Measurements from ENCODE around the gene MRGPRF.
"Not testable (repeated sequence)": the region's sequence is repeated elsewhere in the genome, so short reads cannot be mapped to it uniquely, and the experiment has no call there.

MRGPRF gene

DNA sequence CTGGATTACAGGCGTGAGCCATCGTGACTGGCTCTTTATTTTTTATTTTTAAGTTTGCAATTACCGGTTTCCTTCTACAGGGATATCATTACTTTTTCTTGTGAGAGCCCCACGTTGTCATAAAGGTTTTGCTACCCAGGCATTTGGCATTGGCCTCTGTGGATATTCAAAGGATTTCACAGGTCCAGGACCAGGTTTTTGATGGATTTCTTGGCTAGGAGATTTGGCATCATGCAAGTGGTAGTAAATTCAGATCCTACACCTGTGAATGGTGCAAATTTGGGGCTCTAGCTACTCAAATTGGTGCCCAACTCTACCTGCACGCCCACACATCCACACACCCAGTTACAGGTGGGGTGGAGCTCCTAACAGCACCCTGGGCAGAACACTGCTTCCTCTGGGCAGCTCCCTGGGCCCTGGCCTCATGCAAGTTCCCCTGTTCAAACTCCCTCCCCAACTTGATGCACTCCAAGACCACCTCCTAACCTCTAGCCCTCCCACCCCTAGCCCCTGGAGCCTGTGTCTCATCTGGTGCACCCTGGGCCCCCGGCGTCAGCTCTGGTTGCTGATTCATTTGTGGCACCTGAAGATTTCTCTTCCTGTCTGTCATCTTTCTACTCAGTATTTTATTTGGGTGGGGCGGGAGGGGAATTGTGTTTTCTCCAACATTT is 23.0 kb downstream of the MRGPRF start:
- no peak for DNase-seq (ENCODE audit: low read depth in 2 of 2, low spot score in 1 of 2)

DNA sequence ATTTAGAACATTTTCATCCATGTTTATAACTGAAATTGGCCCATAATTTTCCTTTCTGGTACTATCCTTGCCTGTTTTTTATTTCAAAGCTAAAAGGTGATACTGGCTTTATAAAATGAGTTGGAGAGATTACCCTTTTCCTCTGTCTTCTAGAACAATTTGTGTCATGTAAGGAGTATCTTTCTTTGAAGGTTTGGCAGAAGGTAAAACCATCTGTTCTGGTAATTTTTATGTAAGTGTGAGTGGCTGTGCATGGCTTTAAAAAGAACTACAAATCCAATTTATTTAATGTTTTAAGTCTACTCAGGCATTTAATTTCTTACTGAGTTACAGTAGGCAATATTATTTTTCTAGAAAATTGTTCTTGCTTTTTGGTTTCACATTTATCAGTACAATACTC is 24.6 kb downstream of the MRGPRF start:
- DNase-seq (ENCODE audit: low read depth in 2 of 2, low spot score in 1 of 2), result no peak

DNA sequence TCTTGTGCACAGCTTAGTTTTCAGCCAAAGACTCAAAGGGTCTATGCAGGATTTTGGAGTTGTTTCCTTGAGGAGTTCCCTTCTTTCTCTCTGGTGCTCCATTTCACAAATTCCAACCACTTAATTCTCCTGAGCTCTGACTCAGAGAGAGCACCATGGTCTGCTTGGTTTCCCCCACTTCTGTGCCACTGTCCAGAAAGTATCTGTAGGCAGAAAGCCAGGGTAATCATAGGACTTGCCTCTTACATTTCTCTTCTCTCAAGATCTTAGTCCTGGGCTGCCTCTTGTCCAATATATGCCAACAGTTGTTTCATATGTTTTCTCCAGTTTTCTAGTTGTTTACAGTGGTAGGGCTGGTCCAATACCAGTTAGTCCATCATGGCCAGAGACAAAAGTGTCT is 25.8 kb downstream of the MRGPRF start:
- no peak for DNase-seq (ENCODE audit: low read depth in 2 of 2, low spot score in 1 of 2)

DNA sequence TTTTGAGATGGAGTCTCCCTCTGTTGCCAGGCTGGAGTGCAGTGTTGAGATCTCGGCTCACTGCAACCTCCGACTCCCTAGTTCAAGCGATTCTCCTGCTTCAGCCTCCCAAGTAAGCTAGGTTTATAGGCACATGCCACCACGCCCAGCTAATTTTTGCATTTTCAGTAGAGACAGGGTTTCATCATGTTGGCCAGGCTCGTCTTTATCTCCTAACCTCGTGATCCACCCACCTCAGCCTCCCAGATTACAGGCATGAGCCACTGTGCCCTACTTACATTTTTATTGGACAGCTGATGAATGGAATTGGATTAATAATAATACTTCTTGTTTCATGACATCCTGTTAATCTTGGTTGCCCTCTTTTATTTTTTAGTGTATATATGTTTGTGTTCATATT is 29.2 kb downstream of the MRGPRF start:
- no peak for DNase-seq (ENCODE audit: low read depth in 2 of 2, low spot score in 1 of 2)

DNA sequence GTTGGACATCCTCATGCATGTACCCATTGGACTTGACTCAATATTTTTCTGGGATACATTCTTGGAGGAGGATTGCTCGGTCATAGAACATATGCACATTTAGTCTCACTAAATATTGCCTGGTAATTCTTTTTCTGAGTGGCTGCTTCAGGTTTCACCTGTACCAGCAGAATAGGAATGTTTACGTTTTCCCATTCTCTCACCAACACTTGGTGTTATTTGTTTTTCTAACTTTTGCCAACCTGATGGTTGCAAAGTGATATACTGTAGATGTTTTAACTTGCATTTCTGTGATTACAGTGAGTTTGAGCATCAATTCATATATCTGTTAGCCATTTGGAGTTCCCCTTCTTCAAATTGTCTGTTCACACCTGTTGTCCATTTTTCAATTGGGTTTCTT is 30.9 kb downstream of the MRGPRF start:
- DNase-seq (ENCODE audit: low read depth in 2 of 2, low spot score in 1 of 2), result no peak

DNA sequence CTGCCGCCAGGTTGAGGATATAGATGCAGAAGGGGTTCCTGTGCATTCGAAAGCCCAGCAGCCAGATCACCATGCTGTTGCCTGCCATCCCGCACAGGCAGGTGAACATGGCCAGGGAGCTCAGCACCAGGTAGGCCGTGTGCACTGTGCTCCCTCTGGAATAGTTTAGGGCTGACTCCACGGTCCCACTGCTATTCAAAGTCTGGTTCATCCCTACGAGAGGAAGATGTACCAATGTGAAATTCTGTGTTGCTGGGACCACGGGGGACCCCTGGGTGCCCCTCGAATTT is 32.3 kb downstream of the MRGPRF start, which contains the start of gene MRGPRD:
MRGPRD (minus strand) TSS at position 211 of the 290 bp plus-strand sequence; CDS start at position 211, 0 bp downstream.
- no peak for DNase-seq (ENCODE audit: low read depth in 2 of 2, low spot score in 1 of 2)

DNA sequence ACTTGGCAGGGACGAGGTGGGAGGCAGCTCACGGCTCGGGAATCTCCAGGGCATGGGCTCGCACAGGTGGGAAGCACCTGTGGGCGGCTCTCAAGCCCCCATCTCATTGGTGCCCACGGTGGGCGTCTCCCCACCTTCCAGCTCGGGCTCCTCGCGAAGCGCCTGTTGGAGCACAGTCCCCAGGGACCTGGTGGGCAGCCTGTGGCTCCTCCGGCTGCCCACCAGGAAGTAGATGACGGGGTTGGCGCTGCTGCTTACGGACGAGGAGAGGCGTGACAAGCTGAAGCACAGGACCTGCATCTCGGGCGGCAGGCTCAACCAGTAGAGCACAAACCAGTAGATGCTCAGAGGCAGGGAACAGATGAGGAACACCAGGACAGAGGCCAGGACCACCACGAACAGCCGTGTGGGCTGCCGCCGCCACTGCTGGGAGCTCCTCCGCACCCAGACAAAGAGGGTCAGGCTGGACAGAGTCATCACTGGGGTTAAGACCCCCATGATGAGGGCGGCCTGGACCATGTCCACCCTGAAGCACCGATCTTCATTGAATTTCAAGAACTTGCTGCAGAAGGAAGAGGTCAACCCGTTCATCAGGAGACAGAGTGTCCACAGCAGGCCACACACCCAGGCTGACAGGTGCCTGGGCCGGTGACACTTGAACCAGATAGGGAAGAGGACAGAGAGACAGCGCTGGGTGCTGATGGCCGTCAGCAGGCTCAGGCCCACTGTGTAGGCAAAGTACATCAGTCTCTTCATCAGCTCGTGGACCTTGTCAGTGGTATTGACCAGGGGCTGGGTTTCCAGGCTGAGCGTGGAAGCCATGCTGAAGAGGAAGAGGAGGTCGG is 32.9 kb downstream of the MRGPRF start:
- DNase-seq (ENCODE audit: low read depth in 2 of 2, low spot score in 1 of 2), result no peak

DNA sequence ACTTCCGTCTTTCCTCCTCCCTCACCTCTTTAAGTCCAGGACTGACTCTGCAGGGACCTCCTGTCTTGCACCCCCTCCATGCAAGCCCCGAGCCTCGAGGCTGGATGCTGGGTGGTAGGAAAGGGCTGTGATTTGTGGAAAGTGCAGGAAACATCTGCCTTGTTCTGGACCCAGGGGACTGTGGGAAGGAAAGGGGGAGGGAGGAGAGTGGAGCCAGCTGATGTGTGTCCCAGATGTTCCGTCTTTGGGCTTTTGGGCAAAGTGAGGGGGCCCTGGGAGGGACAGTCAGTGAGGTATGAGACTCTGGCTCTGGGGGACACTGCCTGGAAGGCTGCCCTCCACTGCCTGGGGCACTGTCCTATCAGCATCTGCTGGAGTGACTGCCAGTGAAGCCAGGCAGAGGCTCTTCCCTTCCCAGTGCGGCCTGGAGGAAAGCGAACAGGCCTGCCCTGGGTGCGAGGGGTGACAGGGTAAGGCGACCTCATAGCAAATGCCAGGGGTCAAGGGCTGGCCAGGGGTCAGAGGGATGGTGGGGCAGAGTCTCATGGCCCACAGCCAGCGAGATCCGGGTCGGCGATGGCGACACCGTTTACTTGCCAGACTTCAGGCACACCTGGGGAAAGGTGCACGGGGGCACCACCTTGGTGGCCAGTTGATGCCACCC is 34.0 kb downstream of the MRGPRF start:
- DNase-seq (ENCODE audit: low read depth in 2 of 2, low spot score in 1 of 2), result no peak

DNA sequence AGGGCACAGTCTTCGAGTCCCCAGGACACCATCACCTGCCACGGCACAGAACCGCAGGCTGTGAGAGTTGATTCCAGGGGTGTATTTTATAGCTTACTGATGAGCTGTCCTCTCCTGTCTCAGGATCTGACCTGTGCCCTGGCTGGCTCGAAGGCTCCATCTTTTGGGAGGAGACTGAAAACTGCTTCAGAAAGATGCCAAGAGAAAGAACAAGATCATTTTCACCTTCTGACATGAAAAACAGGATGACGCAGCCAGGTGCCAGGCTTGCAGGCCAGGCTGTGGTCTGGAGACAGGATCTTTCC is 34.5 kb downstream of the MRGPRF start:
- no peak for DNase-seq (ENCODE audit: low read depth in 2 of 2, low spot score in 1 of 2)

DNA sequence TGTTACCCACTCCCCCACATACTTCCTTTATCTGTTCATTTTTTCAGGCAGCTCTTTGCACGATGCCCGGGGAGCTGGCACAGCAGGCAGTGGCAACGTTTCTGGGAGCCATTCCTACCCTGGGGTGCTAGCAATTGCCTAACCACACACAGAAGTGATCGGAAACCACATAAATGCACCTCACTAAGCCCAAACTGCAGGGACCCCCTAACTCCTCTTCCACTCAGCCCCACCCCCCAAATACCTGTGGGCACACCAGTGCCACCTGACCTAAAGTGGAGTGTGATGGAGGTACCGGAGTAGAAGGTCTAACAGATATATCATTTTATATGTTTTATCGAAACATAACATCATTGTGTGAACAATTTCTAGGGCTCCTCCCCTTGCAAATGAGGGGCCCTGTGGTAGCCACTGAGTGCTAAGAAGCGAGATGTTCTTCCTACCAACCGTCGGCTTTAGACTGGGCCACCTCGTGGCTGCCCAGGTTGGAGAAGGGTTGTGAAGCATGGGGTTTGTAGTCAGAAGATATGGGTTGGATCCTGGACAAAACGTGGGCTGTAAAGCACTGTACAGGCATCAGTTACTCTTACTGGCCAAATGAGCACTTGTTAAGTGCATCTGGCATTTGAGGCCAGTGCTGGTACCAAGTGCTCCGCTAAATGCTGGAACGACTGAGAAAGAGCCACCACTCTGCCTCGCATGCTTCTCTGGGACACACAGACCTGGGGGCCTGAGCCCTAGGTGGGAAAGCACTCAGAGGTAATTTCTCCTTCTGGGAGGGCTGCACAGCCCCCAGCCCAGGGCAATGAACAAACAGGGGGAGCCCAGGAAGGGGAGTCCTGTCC is 35.0 kb downstream of the MRGPRF start:
- no peak for DNase-seq (ENCODE audit: low read depth in 2 of 2, low spot score in 1 of 2)

DNA sequence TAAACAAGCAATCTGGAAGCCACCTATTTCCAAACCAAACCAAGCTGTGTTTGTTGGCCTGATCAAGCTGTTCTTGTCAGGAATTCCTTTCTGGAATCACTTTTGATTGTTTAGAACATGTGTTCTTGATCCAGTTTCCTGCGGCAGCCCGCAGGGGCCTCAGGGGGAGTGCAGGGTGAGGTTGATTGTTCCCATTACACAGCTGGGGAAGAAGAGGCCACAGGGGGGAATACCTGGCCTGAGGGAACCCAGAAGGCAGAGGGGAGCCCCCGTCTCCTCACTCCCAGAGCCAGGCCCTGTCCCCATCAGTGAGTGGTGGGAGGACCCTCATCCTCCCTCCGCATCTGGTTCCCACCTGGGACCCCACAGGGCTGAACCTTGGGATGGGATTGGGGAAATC is 36.5 kb downstream of the MRGPRF start:
- DNase-seq (ENCODE audit: low read depth in 2 of 2, low spot score in 1 of 2), result no peak

DNA sequence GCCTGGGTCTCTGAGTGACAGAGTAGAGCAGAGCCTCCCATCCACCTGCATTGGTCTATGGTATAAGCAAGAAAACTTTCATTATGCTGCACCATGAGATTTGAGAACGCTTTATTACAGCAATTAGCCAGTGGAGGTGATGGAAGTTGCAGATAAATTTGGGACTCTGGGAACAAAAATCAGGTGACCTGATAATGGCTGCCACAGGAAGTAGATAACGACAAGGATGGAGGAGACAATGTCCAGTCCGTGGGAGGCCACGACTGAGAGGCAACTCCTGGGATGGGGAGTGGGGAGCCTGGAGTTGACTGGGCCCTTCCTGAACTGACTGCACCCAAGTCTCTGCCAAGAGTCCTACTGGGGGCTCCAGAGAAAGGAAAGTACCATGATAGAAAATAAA is 37.0 kb downstream of the MRGPRF start:
- no peak for DNase-seq (ENCODE audit: low read depth in 2 of 2, low spot score in 1 of 2)

DNA sequence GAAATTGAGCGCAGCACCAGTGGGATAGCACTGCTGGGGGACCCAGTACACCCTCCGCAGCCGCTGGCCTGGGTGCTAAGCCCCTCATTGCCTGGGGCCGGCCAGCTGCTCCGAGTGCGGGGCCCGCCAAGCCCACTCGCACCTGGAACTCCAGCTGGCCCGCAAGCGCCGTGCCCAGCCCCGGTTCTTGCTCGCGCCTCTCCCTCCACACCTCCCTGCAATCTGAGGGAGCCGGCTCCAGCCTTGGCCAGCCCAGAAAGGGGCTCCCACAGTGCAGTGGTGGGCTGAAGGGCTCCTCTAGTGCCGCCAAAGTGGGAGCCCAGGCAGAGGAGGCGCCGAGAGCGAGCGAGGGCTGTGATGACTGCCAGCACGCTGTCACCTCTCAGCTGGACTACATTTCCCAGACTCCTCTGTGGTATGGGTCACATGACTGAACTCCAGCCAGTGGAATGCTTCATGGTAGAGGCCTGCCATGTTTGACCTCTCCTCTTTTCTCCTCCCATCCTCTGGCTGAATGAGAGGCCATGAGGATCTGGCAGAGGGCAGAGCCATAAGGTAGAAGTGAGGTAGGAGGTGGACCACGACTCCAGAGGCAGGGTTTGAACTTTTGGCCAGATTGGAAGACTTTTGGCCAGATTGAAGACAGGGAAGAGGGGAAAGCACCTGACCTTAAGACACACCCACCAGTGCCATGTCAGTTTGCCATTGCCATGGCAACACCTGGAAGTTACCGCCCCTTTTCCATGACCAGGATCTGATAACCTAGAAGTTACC is 38.4 kb downstream of the MRGPRF start:
- DNase-seq (ENCODE audit: low read depth in 2 of 2, low spot score in 1 of 2), result no peak

DNA sequence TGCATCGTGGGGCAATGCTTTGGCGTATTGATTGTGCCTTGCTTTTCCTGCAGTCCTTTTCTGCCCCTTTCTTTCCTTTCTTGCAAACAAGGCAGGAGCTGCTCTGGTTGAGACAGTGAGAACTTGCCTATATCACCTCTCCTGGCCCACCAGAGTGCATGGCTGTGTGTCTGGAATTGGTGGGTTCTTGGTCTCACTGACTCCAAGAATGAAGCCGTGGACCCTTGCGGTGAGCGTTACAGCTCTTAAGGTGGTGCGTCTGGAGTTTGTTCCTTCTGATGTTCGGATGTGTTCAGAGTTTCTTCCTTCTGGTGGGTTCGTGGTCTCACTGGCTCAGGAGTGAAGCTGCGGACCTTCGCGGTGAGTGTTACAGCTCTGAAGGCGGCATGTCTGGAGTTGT is 39.3 kb downstream of the MRGPRF start:
- not testable (repeated sequence) for DNase-seq (ENCODE audit: low read depth in 2 of 2, low spot score in 1 of 2)

DNA sequence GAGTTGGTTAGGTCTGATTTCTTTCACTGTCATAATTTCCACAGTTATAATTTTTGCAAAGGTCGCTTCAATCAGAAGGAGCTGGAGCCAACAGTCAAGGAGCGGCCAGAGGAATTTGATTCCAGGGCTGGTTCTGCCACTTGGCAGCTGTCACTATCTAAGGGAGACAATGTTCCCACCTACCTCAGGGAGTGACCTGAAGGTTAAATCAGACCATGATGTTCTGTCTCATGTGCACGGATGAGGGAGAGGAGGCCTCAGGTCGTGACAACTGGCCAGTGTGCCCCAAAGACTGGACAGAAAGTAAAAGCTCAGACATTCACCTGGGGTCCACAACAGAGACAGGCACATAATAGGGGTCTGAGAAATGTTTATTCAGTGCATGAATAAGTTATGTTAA is 39.8 kb downstream of the MRGPRF start:
- no peak for DNase-seq (ENCODE audit: low read depth in 2 of 2, low spot score in 1 of 2)

DNA sequence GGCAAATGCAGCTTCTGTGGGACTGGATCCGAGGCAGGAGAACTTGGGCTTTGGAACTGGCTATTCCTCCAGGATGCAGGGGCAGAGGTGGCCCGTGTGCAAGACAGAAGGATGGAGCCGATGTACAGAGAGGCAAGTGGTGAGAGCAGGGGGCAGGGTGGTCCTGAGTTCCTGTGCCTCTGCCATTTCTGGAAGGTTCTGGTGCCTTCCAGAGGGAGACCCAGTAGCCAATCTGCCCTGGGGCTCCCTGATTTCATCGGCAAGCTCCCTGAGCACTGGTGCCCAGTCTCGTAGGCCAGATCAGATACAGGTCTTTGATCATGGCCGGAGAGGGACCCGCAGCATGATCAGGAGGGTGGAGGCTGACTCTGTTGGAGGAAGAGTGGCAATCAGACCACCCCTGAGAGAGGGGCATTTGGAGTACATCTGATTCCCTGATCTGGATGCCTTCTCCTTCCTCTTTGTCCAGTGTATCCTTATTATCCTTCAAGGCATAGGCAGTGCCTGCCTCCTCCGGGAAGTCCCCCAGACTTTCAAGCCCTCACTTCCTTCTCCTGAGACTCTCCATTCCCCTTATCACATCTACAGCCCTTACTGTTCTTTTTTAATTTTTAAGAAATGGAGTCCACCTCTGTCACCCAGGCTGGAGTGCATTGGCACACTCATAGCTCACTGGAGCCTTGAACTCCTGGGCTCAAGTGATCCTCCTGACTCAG is 42.0 kb downstream of the MRGPRF start:
- no peak for DNase-seq (ENCODE audit: low read depth in 2 of 2, low spot score in 1 of 2)

DNA sequence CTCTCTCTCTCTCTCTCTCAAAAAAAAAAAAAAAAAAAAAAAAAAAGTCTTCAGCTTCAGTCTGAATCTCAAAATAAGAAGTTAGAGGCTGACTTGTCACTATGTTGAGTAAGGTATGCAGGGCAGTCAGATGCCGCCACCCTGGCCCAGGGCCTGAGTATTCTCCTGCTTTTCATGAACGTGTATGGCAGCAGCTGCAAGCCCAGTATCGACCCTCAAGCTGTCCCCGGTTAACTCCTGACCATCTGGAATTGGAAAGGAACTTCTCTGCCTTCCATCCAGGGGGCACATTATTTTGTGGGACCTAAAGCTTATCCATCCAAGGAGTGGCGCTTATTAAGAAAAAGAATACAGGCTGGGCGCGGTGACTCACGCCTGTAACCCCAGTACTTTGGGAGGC is 43.7 kb downstream of the MRGPRF start:
- DNase-seq (ENCODE audit: low read depth in 2 of 2, low spot score in 1 of 2), result no peak

DNA sequence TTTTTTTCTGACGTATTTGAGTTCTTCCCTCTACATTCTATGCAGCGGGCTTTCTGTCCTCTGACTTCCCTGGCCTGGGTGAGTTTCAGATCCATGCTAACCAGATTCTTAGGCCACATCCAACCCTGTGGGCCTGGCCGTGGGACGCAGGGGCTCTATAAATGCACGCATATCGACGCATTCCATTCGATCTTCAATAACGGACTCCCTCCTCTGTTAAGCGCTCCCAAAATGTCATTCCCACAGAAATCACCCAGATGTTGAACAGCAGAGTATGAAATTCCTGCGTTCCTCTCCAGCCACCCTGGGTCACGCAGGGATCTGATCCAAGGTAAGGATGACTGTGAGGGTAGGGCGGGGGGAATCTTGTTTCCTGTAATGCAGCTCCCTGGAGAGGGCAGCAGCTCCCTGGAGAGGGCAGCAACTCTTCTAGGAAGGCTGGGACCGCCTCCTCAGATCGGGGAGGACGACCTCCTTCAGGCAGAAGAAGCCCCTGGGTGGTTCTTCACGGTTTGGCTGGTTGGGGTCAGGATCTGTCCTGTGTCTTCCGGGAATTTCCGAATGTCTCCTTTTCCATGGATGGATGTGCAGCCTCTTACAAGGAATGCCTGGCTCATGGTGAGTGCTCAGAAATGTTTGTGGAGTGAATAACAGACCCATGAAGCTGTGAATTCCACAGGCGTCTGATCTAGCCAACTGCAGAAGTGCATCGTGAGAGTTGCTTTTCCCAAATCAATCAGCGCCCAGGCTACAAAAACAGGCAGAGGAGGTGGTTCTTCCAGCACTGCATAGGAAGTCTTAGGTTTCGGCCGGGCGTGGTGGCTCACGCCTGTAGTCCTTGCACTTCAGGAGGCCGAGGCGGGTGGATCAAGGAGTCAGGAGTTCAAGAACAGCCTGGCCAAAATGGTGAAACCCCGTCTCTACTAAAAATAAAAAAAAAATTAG is 44.5 kb downstream of the MRGPRF start:
- no peak for DNase-seq (ENCODE audit: low read depth in 2 of 2, low spot score in 1 of 2)

Measured in stimulated activated CD8-positive, alpha-beta memory T cell treated with anti-CD3 and anti-CD28 coated beads, Interleukin-4, amount 100 ng/mL, for 4 hours (primary cell).